Measurements from ENCODE around the gene IQSEC2.
A peak's percentile ranks its signal among the peaks of the same experiment; 100 is the strongest.

IQSEC2 gene

DNA sequence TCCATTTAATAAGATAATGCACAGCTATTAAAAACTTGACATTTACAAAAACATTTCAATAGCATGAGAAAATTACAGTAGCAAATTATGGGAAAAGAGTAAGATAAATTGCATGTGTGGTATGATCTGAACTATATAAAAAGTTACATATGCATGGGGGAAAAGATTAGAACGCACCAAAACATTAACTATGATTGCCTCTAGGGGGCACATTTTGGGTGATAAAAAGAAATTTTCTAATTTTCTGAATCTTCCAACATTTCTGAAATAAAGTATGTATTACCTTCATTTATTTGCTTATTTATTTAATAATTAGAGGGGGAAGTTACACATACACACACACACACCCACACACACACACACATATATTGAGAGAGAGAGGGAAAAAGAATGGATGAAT, 36.8 kb downstream of the IQSEC2 start:
- DNase-seq (ENCODE audit: low spot score), result no peak

DNA sequence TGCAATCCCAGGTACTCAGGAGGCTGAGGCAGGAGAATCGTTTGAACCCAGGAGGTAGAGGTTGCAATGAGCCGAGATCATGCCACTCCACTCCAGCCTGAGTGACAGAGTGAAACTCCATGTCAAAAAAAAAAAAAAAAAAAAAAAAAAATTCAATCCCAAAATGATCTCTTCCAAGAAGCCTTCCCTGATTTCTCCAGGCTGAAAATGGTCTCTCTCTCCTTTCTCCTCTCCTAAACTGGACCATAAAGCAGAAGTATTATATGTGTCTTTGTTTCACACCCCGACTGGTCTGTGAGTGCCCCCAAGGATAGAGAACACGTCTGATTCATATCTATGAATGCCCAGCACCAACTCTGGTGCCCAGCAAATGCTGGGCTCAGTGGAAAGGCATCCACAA, 39.1 kb downstream of the IQSEC2 start:
- no peak for DNase-seq (ENCODE audit: low spot score)

DNA sequence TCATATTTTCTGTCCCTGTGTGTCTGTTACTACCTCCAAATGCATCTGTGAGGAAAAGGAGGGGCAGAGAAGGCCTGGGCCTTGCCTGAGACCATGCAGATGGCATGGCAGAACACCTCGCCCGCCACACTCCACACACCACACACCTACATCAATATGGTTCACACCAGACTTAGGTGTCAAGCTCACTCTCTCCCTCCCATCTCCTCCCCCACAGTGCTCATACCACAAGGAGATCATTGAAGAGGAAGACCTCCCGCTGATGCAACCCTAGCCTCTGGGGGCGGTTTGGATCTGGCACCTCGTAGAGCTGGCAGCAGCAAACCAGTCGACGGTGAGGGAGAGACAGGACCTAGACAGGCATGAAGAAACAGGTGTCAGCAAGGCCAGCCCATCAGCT, 39.8 kb downstream of the IQSEC2 start:
- no peak for DNase-seq (ENCODE audit: low spot score)

DNA sequence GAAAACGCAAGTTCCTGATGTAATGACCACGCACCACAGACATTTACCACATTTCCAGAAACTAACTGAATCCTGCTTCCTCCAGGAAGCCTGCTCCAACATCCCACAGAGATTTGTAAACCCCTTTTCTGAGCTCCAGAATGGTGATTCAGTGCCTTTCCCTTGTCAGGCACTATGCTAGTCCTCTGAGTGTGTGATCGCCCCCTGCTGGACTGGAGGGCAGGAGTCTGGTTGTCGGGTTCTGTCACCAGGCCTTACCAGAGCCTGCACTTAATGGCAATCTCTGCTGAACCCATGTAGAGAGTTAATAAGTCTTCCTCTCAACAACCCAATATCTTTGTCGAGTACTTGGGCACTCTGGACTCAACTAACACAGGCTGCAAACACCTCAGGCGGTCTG, 41.9 kb downstream of the IQSEC2 start:
- no peak for DNase-seq (ENCODE audit: low spot score)

DNA sequence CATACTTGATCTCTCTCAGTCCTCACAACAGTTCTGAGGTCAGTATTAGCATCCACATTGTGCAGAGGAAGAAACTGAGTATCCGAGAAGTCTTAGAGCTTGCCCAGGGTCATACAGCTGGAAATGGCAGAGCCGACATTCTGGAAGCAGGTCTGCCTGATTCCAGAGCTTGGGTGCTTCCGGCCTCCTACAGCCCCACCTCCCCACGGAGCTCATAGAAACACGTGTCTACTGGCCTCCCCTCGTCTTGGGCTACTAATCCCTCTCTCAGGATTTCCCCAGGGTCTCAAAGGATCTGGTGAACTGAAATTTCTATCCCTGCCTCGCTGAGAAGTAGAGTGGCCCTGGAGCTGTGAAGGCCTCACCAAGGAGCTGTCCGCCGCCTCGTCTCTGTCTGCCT, 44.3 kb downstream of the IQSEC2 start:
- no peak for DNase-seq (ENCODE audit: low spot score)

DNA sequence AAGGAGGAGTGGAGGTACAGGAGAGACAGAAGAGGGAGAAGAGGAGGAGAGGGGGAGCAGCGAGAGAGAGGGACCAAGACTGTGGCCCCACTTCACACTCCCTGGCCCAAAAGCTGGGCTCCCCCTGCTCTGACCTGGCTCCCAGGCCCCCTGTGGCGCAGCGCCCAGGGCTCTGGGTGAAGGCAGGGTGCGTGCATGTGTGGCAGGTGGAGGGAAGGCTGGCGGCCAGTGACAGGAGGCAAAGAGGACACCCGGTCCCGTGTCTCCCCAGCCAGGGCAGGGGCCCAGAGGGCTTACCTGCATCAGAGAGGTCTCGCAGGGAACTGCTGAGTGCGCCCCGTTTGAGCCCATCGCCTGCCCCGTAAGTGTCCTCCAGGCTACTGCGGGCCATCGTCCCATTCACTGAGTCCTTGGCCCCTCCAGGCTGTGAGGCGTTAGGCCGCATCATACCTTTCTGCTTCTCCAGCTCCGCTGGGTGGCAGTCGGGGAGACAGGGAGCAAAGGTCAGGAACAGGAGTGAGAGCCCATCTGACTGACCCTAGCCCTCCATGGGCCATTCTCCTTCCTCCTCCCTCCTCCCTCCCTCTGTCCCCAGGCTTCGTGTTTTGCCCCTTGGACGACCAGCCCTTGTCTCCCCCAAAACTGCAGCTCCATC, 45.2 kb downstream of the IQSEC2 start:
- DNase-seq (ENCODE audit: low spot score), result no peak

DNA sequence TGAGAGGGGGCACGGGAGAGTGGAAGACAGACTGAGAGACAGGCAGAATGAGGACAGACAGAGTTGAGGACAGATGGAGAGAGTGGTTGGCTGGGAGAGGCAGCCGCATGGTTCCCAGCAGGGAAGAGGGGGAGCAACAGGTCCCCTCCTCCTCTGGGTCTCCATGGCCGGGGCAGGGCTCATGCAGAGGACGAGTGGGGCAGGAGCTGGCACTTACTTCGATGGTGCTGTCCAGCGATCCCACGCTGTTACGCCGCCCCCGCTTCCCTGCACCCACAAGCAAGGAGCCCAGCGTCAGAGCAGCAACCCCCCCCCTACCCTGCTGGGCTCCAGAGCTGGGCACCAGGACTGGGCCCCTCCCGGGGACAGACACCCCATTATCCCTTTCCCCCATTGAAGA, 45.8 kb downstream of the IQSEC2 start:
- no peak for DNase-seq (ENCODE audit: low spot score)

DNA sequence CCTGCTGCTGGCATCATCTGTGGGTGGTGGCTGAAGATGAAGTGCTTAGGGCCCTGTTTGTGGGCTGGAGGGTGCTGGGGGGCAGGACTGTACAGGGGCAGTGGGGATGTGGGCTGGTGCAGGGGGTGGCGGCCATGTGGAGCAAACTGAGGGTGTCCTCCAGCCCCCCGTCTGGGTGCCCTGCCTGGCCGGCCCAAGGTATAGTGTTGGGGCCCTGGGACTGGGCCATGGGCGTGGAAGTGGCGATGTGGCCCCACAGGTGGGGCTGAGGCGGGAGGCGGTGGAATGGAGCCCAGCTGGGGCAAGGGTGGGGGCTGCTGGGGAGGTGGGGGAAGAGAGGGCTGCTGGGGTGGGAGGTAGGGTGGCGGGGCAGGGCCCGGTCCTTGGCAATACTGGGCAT, 46.9 kb downstream of the IQSEC2 start:
- DNase-seq (ENCODE audit: low spot score), result no peak

DNA sequence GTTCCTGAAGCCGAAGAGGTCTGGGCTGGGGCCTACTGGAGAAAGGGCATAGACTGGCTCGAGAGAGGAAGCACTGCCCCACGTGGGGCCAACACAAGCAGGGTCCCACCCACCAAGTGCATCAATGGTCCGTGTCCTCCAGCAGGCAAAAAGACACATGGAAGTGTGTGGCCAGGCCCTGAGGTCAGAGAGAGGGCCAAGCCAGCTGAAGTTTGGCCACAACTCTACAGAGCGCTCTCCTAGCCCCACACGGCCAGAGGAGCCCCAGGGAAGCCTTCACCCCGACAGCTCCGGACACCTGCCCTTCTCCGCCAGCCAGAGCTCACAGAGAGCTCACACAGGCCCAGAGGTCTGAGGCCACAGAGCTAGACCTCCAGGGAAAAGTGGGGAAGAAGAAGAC, 47.8 kb downstream of the IQSEC2 start:
- DNase-seq (ENCODE audit: low spot score), result no peak

DNA sequence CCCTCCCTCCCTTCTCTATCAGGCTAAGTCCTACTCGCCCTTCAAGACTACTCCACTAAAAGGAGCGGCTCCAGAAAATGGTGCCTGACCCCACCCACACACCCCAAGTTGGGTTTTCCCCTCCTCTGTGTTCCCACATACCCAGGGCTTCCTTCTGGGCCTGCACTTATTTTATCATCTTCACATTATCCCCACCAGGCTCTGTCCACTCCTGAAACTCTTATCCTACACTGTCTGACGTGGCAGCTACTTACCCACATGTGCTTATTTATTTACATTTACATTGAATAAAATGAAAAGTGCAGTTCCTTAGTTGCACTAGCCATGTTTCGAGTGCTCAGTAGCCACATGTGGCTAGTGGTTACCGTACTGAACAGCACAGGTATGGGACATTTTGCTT, 51.3 kb downstream of the IQSEC2 start:
- DNase-seq (ENCODE audit: low spot score), result no peak

DNA sequence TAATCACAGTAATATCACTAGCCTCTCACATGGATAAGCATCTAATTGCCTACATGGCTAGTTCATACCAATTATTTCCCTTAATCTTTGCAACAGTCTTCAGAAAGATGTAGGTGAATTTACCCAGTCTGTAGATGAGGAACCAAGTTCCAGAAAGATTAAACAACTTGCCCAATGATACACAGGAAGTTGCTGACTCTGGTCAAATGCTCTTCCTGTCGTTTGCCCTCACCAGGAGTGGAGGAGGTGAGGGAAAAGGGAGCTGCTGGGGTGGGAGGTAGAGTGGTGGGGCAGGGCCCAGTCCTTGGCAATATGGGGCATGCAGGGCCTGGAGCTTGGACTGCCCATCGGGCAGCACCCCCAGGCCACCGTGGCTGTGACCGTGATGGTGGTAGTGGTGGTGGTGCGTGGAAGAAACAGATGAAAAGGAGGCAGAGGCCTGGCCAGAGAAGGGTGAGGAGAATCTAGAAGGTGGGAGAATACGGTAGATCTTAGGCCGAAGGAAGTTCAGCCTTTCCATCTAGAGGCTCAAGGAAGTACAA, 54.1 kb downstream of the IQSEC2 start:
- no peak for DNase-seq (ENCODE audit: low spot score)

DNA sequence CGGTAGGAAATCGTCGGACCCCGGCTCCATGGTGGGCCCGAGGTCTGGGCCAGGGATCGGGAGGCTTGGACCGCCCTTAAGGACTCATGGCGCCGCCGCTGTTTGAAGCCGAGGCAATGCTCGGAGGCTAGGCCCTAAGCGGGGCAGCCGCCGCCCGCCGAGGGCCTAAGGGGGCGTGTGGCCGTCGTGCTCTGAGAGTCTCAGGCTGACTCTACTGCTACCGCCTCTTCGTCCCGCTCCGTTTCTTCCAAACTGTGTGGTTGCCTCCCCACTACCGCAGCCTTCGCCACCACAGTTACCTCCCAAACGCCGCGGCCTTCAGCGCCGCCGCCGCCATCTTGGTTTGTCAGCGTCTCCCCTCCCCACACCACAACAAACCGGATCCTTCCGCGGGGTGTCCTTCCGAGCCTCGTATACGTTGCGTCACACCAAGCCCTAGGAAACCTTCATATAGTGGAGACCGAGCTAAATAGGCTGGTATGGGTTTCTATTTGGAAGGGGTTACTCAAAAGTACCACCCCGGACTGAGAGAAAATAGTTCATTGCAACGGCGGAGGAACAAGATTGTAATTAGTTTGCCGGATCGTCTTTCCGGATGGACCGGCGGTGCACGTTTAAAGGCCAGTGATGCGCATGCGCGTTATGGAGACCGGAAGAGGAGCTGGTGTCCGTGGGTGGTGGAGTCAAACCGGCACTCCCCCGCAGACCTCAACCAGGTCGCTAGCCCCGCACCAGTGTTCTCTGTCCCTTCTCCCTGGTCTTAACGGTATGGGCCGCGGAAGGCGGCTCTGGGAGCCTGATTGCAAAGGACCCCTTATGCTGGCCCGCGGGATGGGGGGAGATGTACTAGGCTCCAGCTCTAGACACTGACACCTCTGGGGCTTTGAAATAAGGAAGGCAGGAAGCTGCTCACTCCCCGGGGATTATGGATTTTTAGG, 56.3 kb downstream of the IQSEC2 start, which contains the start of gene KDM5C:
TSS of gene KDM5C (minus strand) at position 348 of the 938 bp plus-strand sequence. CDS start at position 30, 318 bp downstream.
- DNase-seq (ENCODE audit: low spot score), result peak; percentile 99

DNA sequence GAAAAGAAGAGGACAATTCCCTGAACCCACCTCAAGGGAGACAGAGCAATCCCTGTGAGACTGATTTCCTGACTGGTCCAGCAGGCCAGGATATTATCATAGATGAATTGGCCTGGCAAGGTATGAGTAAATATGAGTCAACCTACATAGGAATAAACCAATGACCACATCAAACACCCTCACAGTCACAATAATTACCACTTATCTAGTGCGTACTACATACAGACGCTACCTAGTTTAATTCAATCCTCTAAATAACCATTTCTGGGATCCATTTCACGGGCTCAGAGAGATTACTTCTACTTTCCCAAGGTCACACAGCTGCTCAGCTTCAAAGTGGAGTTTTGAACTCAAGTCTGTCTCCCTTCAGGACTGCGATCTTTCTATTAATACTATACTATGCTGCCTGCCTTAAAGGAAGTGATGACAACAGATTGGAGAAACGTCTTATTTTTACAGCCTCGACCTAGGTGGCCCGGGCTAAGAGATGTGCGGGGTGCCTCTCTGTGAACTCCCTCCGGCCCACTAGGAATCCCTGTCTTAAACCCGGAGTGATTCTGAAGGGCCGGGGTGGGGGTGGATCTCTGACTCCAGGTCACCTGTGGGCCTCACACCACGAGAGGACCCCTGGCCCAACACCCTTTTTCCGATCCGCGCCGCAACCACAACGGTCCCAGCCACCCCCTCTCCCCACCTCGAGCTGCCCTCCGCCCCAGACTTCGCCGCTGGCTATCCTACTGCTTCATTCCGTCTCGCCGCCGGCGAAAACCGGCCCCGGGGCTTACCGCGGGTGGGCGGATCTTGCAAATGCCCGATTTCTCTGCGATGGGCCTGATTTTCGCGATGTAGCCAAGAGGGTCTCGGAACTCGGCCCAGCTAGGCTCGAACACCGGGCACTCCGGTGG, 57.2 kb downstream of the IQSEC2 start:
- peak; percentile 50 for DNase-seq (ENCODE audit: low spot score)

DNA sequence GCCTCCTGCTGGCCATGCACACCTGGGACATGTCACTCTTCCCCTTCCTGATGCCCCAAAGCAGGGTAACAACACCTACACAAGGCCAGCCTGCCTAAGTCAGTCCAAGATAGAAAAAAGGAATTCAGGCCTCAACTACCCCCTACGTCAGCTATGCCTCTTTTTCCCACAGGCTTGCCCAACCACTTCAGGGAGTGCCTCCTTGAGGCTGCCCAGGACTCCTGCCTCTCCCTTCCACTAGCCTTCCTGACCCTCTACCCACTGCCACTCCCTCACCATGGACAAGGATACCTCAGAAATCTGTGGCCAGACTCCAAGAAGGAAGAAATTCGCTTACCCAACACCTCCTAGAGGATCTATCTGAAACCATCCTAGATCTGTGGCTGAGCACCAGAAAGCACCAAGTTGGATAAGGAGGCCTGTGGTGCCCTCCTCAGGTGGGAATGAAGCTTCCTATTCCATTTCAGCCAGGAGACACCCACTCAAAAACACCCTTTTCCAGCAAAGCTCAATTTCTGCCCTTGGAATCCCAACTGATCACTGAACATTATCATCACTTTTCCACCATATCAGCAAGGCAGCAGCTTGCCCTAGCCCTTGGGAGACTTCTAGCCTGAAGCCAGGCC, 58.2 kb downstream of the IQSEC2 start:
- no peak for DNase-seq (ENCODE audit: low spot score)

All from hepatic stellate cell (primary cell).